GM20000 (cell line): ENCODE measurements around the gene ANKFN1.

Source experiments
- DNase-seq: peaks from one replicate; pipeline ENCODE4 v3.0.0; 2012; ENCODE audit warnings: low spot score
- TF ChIP-seq, protein P1 (sequence below): IDR thresholded peaks from 2 replicates; pipeline ENCODE4 v1.5.1; 2012; ENCODE audit warnings: mild to moderate bottlenecking, control low read depth; ENCODE audit errors: extremely low read depth, missing control alignments

ANKFN1 gene

DNA sequence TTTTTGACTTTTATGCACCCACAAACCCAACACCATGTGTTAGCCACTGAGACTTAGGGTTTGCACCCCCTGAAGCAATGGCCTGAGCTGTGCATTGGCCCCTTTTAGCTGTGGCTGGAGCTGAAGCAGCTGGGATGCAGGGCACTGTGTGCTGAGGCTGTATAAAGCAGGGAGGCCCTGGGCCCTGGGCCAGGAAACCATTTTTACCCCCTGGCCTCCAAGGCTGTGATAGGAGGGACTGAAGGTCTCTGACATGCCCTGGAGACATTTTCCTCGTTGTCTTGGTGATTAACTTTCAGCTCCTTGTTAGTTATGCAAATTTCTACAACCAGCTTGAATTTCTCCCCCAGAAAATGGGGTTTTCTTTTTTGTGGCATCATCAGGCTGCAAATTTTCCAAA is 6.7 kb upstream of the ANKFN1 start:
- no peak for DNase-seq
- TF ChIP-seq, protein P1, sequence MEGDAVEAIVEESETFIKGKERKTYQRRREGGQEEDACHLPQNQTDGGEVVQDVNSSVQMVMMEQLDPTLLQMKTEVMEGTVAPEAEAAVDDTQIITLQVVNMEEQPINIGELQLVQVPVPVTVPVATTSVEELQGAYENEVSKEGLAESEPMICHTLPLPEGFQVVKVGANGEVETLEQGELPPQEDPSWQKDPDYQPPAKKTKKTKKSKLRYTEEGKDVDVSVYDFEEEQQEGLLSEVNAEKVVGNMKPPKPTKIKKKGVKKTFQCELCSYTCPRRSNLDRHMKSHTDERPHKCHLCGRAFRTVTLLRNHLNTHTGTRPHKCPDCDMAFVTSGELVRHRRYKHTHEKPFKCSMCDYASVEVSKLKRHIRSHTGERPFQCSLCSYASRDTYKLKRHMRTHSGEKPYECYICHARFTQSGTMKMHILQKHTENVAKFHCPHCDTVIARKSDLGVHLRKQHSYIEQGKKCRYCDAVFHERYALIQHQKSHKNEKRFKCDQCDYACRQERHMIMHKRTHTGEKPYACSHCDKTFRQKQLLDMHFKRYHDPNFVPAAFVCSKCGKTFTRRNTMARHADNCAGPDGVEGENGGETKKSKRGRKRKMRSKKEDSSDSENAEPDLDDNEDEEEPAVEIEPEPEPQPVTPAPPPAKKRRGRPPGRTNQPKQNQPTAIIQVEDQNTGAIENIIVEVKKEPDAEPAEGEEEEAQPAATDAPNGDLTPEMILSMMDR = no peak

- DNase-seq = no peak
- TF ChIP-seq, protein P1 = no peak
Measured at GRCh38 chr17:56148333-56148732, 4.9 kb upstream of the ANKFN1 start.

- no peak for DNase-seq
- TF ChIP-seq, protein P1 = no peak
Measured at GRCh38 chr17:56149266-56150036, 3.8 kb upstream of the ANKFN1 start.

- DNase-seq = no peak
- TF ChIP-seq, protein P1 = no peak
Measured at GRCh38 chr17:56150649-56151048, 2.6 kb upstream of the ANKFN1 start.

DNA sequence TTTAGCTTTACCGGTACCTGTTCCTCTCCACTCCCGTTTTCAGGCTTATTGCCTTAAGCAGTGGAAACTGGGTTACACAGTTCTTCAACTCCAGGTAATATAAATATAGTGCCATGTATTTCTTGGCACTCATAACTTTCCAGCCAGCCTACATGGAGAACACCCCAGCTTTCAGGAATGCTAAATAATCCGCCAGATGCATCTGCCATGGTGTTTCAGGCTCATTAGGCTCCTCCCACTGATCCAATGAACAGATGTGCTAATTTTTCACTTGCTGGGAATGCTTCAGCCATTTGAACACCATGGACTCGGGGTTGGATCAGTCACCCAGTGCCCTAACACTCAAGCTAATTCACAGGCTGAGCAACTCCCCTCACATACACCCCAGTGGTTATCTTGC is 4.6 kb downstream of the ANKFN1 start:
- no peak for DNase-seq

GRCh38 chr17:56158344-56158743 is 5.1 kb downstream of the ANKFN1 start:
- TF ChIP-seq, protein P1 = no peak
- no peak for DNase-seq

More for the DNA sequence above, 4.6 kb downstream of the ANKFN1 start:
- TF ChIP-seq, protein P1 = no peak

DNA sequence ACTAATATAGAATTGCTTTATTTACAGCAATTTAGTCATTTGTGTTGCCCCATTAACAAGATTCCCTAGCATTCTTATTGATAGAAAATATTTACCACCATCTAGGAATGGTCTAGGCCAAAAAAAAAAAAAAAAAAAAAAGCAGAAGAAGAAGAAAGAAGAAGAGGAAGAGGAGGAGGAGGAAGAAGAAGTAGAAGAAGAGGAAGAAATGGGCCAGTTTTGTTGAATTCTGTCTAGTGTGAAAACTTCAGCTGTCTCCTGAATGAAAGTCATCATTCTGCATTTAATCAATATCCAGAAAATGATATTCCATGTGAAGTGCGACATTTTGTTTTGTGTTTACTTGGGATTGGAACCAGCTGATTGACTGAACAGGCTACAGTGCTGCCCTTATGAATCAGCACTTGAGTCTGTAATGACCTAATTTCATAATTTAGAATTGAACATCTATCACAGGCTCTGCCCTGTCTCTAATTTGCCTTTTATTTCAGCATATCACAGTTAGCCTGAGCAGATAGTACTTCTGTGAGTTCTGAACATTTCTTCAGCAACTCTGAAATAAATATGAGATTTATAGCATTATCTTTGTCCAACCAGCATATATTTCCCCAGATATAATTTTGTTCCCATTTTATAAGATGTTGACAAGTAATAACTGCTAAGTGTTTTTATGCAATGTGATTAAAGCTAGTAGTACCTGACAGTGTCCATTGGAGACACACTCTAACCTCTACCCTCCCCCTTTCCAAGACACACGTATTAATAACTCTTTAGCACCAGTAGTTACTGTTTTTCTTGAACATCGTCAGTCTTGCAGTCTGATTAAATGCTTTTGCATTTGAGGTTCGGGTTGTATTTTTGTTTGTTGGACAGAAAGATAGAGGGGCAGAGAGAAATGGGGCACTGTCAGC is 5.9 kb downstream of the ANKFN1 start:
- DNase-seq = no peak
- TF ChIP-seq, protein P1 = no peak
